Hepatic stellate cell (primary cell): ENCODE results near the gene PRKCQ.
A peak's percentile ranks its signal among the peaks of the same experiment; 100 is the strongest.
"Not testable (repeated sequence)": the region's sequence is repeated elsewhere in the genome, so short reads cannot be mapped to it uniquely, and the experiment has no call there.

Source experiments
- DNase-seq: peaks from one replicate; pipeline ENCODE4 v3.0.0; 2011; ENCODE audit warnings: low spot score

PRKCQ gene

GRCh38 chr10:6384031-6384430 is 196.0 kb downstream of the PRKCQ start:
- no peak for DNase-seq

- peak; percentile 21 for DNase-seq
Observed at GRCh38 chr10:6383096-6383812, 196.8 kb downstream of the PRKCQ start.

- no peak for DNase-seq
Observed at GRCh38 chr10:6382081-6382480, 198.0 kb downstream of the PRKCQ start.

DNA sequence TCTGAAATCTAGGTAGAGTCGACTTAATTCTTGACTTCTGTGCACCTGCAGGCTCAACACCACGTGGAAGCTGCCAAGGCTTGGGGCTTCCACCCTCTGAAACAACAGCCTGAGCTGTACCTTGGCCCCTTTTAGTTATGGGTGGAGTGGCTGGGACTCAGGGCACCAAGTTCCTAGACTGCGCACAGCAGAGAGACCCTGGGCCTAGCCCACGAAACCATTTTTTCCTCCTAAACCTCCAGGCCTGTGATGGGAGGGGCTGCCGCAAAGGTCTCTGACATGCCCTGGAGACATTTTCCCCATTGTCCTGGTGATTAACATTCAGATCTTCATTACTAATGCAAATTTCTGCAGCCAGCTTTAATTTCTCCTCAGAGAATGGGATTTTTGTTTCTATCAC is 199.6 kb downstream of the PRKCQ start:
- DNase-seq, result not testable (repeated sequence)

DNA sequence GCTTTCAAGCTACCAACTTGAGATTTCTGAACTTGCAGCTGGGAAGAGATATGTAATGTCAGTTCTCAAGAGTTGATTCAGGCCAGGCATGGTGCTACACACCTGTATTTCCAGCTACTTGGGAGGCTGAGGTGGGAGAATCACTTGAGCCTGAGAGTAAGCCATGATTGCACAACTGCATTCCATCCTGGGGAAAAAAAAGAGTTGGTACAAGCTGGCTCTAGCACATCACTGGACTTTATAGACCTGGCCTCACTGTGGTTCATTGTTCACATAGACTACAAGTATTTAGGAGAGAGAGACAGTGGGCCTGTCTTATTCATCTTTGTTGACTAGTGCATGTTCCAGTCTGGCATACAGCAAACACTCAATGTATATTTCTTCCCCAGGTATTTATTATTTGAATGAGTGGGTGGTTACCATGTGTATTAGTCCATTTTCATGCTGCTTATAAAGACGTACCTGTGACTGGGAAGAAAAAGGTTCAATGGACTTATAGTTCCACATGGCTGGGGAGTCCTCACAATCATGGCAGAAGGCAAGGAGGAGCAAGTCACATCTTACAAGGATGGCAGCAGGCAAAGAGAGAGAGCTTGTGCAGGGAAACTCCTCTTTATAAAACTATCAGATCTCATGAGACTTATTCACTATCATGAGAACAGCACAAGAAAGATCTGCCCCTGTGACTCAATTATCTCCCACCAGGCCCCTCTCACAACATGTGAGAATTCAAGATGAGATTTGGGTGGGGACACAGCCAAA is 200.9 kb downstream of the PRKCQ start:
- no peak for DNase-seq
